ENCODE measurements around the gene SERPINA12. TPM values are rescaled to one million over a fixed set of nuclear protein-coding genes. Genes with fewer than 3 reads are reported as not detected.

SERPINA12 gene
- polyA plus RNA-seq, 1 donor from 2014 or later, result not detected

GRCh38 chr14:94500264-94500663 lies 9.0 kb downstream of the SERPINA12 start:
- Histone ChIP-seq H3F3A (ENCODE audit: insufficient read depth, low read length, poor library complexity, severe bottlenecking) (no peaks in the 10 kb centered on the region), H3K4me2 (ENCODE audit: low read length) (no peak overlapping the region), H3K79me2 (replicated peaks; ENCODE audit: insufficient read depth, low read length) (no peaks in the 10 kb centered on the region), H2AFZ (ENCODE audit: low read depth, low read length) (no peak overlapping the region), H4K20me1 (ENCODE audit: insufficient read depth) (no peaks in the 10 kb centered on the region), H3K9me2 (ENCODE audit: insufficient read depth, low read length) (no peaks in the 10 kb centered on the region), H3K27ac (ENCODE audit: low read length) (no peak overlapping the region), H3K36me3 (ENCODE audit: insufficient read depth, low read length) (no peaks in the 10 kb centered on the region), H3K9me3 (ENCODE audit: low read length) (no peaks in the 10 kb centered on the region), H3K27me3 (ENCODE audit: insufficient read depth, low read depth, low read length) (no peaks in the 10 kb centered on the region), H3K9ac (ENCODE audit: low read length) (no peak overlapping the region), H3K4me3 (ENCODE audit: low read length) (no peak overlapping the region)
- no peak for TF ChIP-seq POLR2AphosphoS5 (IDR thresholded peaks at IDR 0.05)
- no peak for TF ChIP-seq REST (IDR thresholded peaks at IDR 0.05; ENCODE audit: borderline replicate concordance)
- TF ChIP-seq MXI1 (conservative IDR thresholded peaks at IDR 0.05; ENCODE audit: poor library complexity, severe bottlenecking), result no peak
- no peak for TF ChIP-seq EZH2 (IDR thresholded peaks at IDR 0.05; ENCODE audit: borderline replicate concordance, insufficient read depth, low read length, poor library complexity, severe bottlenecking)

GRCh38 chr14:94499673-94500072 lies 9.6 kb downstream of the SERPINA12 start:
- Histone ChIP-seq H3K9ac (ENCODE audit: low read length) (no peak overlapping the region), H3K4me2 (ENCODE audit: low read length) (no peak overlapping the region), H3K9me2 (ENCODE audit: insufficient read depth, low read length) (no peaks in the 10 kb centered on the region), H4K20me1 (ENCODE audit: insufficient read depth) (no peaks in the 10 kb centered on the region), H3K79me2 (replicated peaks; ENCODE audit: insufficient read depth, low read length) (no peaks in the 10 kb centered on the region), H2AFZ (ENCODE audit: low read depth, low read length) (no peak overlapping the region), H3K27me3 (ENCODE audit: insufficient read depth, low read depth, low read length) (no peaks in the 10 kb centered on the region), H3K9me3 (ENCODE audit: low read length) (no peaks in the 10 kb centered on the region), H3F3A (ENCODE audit: insufficient read depth, low read length, poor library complexity, severe bottlenecking) (no peaks in the 10 kb centered on the region), H3K4me3 (ENCODE audit: low read length) (no peak overlapping the region), H3K27ac (ENCODE audit: low read length) (no peak overlapping the region), H3K36me3 (ENCODE audit: insufficient read depth, low read length) (no peaks in the 10 kb centered on the region)
- TF ChIP-seq TAF1 (IDR thresholded peaks at IDR 0.05; ENCODE audit: low read depth) (no peak), SMC3 (conservative IDR thresholded peaks at IDR 0.05; ENCODE audit: poor library complexity) (no peak), EP300 (conservative IDR thresholded peaks at IDR 0.05; ENCODE audit: poor library complexity, severe bottlenecking) (no peak), POLR2AphosphoS5 (IDR thresholded peaks at IDR 0.05) (no peak)

- Histone ChIP-seq H3K27me3 (ENCODE audit: insufficient read depth, low read depth, low read length) (no peaks in the 10 kb centered on the region), H3F3A (ENCODE audit: insufficient read depth, low read length, poor library complexity, severe bottlenecking) (no peaks in the 10 kb centered on the region), H3K36me3 (ENCODE audit: insufficient read depth, low read length) (no peaks in the 10 kb centered on the region), H3K79me2 (replicated peaks; ENCODE audit: insufficient read depth, low read length) (no peaks in the 10 kb centered on the region), H2AFZ (ENCODE audit: low read depth, low read length) (no peak overlapping the region), H4K20me1 (ENCODE audit: insufficient read depth) (no peaks in the 10 kb centered on the region), H3K9me2 (ENCODE audit: insufficient read depth, low read length) (no peaks in the 10 kb centered on the region), H3K9ac (ENCODE audit: low read length) (no peak overlapping the region), H3K4me3 (ENCODE audit: low read length) (no peak overlapping the region), H3K4me2 (ENCODE audit: low read length) (no peak overlapping the region), H3K27ac (ENCODE audit: low read length) (no peak overlapping the region), H3K9me3 (ENCODE audit: low read length) (no peaks in the 10 kb centered on the region)
- TF ChIP-seq POLR2AphosphoS5 (IDR thresholded peaks at IDR 0.05) (no peak), TAF1 (IDR thresholded peaks at IDR 0.05; ENCODE audit: low read depth) (no peak), MXI1 (conservative IDR thresholded peaks at IDR 0.05; ENCODE audit: poor library complexity, severe bottlenecking) (no peak), RAD21 (conservative IDR thresholded peaks at IDR 0.05) (no peak), EZH2 (IDR thresholded peaks at IDR 0.05; ENCODE audit: borderline replicate concordance, insufficient read depth, low read length, poor library complexity, severe bottlenecking) (no peak), CTCF (IDR thresholded peaks at IDR 0.05; ENCODE audit: poor library complexity, severe bottlenecking) (no peak)
Observed at GRCh38 chr14:94498215-94498614, 11.1 kb downstream of the SERPINA12 start.

Data from neural cell (in vitro differentiated cells).